K562 (cell line): ENCODE results near the gene WDR1. TPM values are rescaled to one million over a fixed set of nuclear protein-coding genes. Genes with fewer than 3 reads are reported as not detected.

Source experiments
- ATAC-seq: fragments of 200-7000 bp; cut with Tn5 transposase; 3 replicates; pipeline ENCODE4 v1.9.1; 2020; ENCODE audit warnings: moderate library complexity
- BruUV-seq: library from RNA; stranded (reverse); fragments of 400-500 nt; replicated peaks from 2 replicates; lab custom pipeline; 2021; lab: Mats Ljungman, UMichigan
- CTCF ChIA-PET: fragments of 300-600 bp; formaldehyde crosslinking; extraction: SDS; loops from one replicate; lab custom pipeline; 2021; ENCODE audit warnings: low intra/inter-chr PET ratio; lab: Yijun Ruan, JAX
- POLR2A ChIA-PET: fragments of 300-600, 350-650 bp; sonication (Branson Sonifier 250); formaldehyde crosslinking; extraction: SDS; loops from one replicate; lab custom pipeline; 2021; ENCODE audit warnings: antibody characterized with exemption, inconsistent platforms; lab: Yijun Ruan, JAX
- DNase-seq, 4 experiments: peaks; one replicate each; pipeline versions ENCODE4 v3.0.0 to v3.0.0-alpha.2; 2011 to 2018; ENCODE audit warnings: low spot score in 3 of 4, mixed read lengths in 3 of 4; ENCODE audit errors: extremely low read depth in 1 of 4
- FAIRE-seq: peaks from 2 replicates; lab custom pipeline; 2011; peaks lifted over from hg19 to GRCh38; lab: Jason Lieb, UNC
- H2AFZ ChIP-seq: 2 replicates; pipeline ENCODE4 v1.6.0; 2011; ENCODE audit warnings: low read depth, low read length, control low read depth, inconsistent platforms
- H3K27ac ChIP-seq: fragments of 200-600 bp; 3 replicates; pipeline ENCODE4 v1.8.0; 2011; ENCODE audit warnings: low read depth, mild to moderate bottlenecking, control low read depth, inconsistent platforms, low read length, moderate library complexity, mixed read lengths; ENCODE audit errors: extremely low read depth
- H3K27me3 ChIP-seq, 2 experiments: fragments of 300-600 bp in 1 of 2; 2 replicates in 1 of 2; 3 replicates in 1 of 2; pipeline versions ENCODE4 v1.6.0 to v1.8.0; 2011; ENCODE audit warnings: inconsistent platforms in 2 of 2, low read length in 2 of 2, mild to moderate bottlenecking in 1 of 2, mixed read lengths in 1 of 2, moderate library complexity in 1 of 2; ENCODE audit not compliant: control insufficient read depth in 2 of 2, insufficient read depth in 2 of 2
- H3K36me3 ChIP-seq: fragments of 300-600 bp; 3 replicates; pipeline ENCODE4 v1.8.0; 2011; ENCODE audit warnings: mild to moderate bottlenecking, low read length, inconsistent platforms; ENCODE audit not compliant: control insufficient read depth, insufficient read depth
- H3K4me1 ChIP-seq, 2 experiments: fragments of 200-600 bp in 1 of 2; replicated peaks in 1 of 2; 2 replicates in 1 of 2; 3 replicates in 1 of 2; pipeline versions ENCODE4 v1.5.1 to v1.8.0; 2011; ENCODE audit warnings: inconsistent platforms in 2 of 2, low read length in 2 of 2, mild to moderate bottlenecking in 1 of 2, mixed read lengths in 1 of 2, moderate library complexity in 1 of 2; ENCODE audit not compliant: control insufficient read depth in 2 of 2, insufficient read depth in 2 of 2
- H3K4me2 ChIP-seq: 2 replicates; pipeline ENCODE4 v1.6.1; 2011; ENCODE audit warnings: low read length, control low read depth, inconsistent platforms, mixed read lengths; ENCODE audit not compliant: insufficient read depth
- H3K4me3 ChIP-seq: fragments of 200-600 bp; sonication (generic), shearing (Covaris generic); 2 replicates; pipeline ENCODE4 v1.5.1; 2016; ENCODE audit warnings: control low read depth, inconsistent platforms
- H3K79me2 ChIP-seq: fragments of 200-600 bp; 3 replicates; pipeline ENCODE4 v1.8.0; 2011; ENCODE audit warnings: low read length, inconsistent platforms; ENCODE audit not compliant: control insufficient read depth, insufficient read depth
- H3K9ac ChIP-seq, 2 experiments: 2 replicates each; pipeline versions ENCODE4 v1.6.0 to v1.6.1; 2011; ENCODE audit warnings: low read depth in 2 of 2, low read length in 2 of 2, control low read depth in 1 of 2, inconsistent platforms in 1 of 2, mild to moderate bottlenecking in 1 of 2, mixed read lengths in 1 of 2; ENCODE audit not compliant: insufficient read depth in 1 of 2
- H3K9me1 ChIP-seq: one replicate; pipeline ENCODE4 v1.6.0; 2011; ENCODE audit warnings: inconsistent platforms, mild to moderate bottlenecking, low read length, moderate library complexity; ENCODE audit not compliant: control insufficient read depth, insufficient read depth
- H3K9me3 ChIP-seq: replicated peaks from 2 replicates; pipeline ENCODE4 v1.5.1; 2011; ENCODE audit warnings: low read depth, low read length, inconsistent platforms; ENCODE audit not compliant: control insufficient read depth, insufficient read depth
- H4K20me1 ChIP-seq: replicated peaks from 2 replicates; pipeline ENCODE4 v1.6.1; 2011; ENCODE audit warnings: low read length, inconsistent platforms, mixed read lengths; ENCODE audit not compliant: control insufficient read depth, insufficient read depth
- ATF7 ChIP-seq: fragments of 450-650 bp; IDR thresholded peaks from 2 replicates; pipeline ENCODE4 v1.7.1; 2014; ENCODE audit warnings: mild to moderate bottlenecking, moderate library complexity
- PML ChIP-seq: IDR thresholded peaks from 2 replicates; pipeline ENCODE4 v1.6.1; 2012; ENCODE audit warnings: low read length, inconsistent platforms
- RFX7 ChIP-seq: fragments of 250-450 bp; sonication (Bioruptor Pico); IDR thresholded peaks from 2 replicates; pipeline ENCODE4 v1.5.1; 2021; ENCODE audit warnings: mild to moderate bottlenecking
- ZBTB8A ChIP-seq: fragments of 450-650 bp; IDR thresholded peaks from 2 replicates; pipeline ENCODE4 v1.6.1; 2018; ENCODE audit warnings: mild to moderate bottlenecking, moderate library complexity; ENCODE audit not compliant: partially characterized antibody
- WGBS: fragments of 100-300 bp; shearing (Covaris generic); methylation state at CpG from one replicate; pipeline ENCODE4 v1.1.6; 2016; ENCODE audit warnings: low coverage, mixed read lengths; ENCODE audit not compliant: insufficient coverage; ENCODE audit errors: missing lambda C conversion rate; 5-methylcytosine and 5-hydroxymethylcytosine counted together
- in situ Hi-C: fragments of 300-500 bp; cut with MboI; formaldehyde crosslinking; loops from 4 replicates; pipeline ENCODE4 v1.15.0; 2018; ENCODE audit warnings: inconsistent platforms, mixed read lengths
- intact Hi-C: fragments of 100-400 bp; cut with micrococcal nuclease; formaldehyde crosslinking; loops from 2 replicates; pipeline ENCODE4 v1.14.2; 2022
- polyA plus RNA-seq, 8 experiments: library from polyadenylated mRNA; depleted of rRNA in 4 of 8; stranded (reverse) in 5 of 8; unstranded in 3 of 8; fragments of >200 nt; fragmentation: Nextera tagmentation in 2 of 8; fragmentation: Illumina TruSeq in 1 of 8; extraction: Ambion mirVana in 2 of 8; extraction: Trizol in 1 of 8; gene quantifications; 2 replicates each; pipeline versions ENCODE4 v1.2.1 to v1.2.3, GENCODE V29; 2011 to 2014; ENCODE audit warnings: inconsistent platforms in 1 of 8, missing spikeins in 1 of 8
- total RNA-seq, 7 experiments: library from RNA; depleted of rRNA in 6 of 7; stranded (reverse); fragments of >200 nt in 6 of 7; fragmentation: Illumina TruSeq in 2 of 7; extraction: Trizol in 2 of 7; gene quantifications; 2 replicates each; pipeline versions ENCODE4 v1.2.1 to v1.2.3, GENCODE V29; 2011 to 2021; ENCODE audit warnings: low replicate concordance in 1 of 7
- TF ChIP-seq, protein P1 (sequence below): fragments of 250-450 bp; sonication (Bioruptor Pico); IDR thresholded peaks from 2 replicates; pipeline ENCODE4 v1.8.0; 2021; ENCODE audit warnings: mild to moderate bottlenecking, moderate library complexity
- TF ChIP-seq, protein P2 (sequence below): fragments of 250-450 bp; sonication (Bioruptor Pico); IDR thresholded peaks from 2 replicates; pipeline ENCODE4 v1.5.0; 2020; ENCODE audit warnings: mild to moderate bottlenecking
- TF ChIP-seq, protein P3 (sequence below): fragments of 250-450 bp; sonication (Bioruptor Pico); IDR thresholded peaks from 2 replicates; pipeline ENCODE4 v1.5.1; 2021; ENCODE audit warnings: mild to moderate bottlenecking

The WDR1 gene
- total and polyA plus RNA-seq, 9 of the 15 experiments (the other 6 are each of a cell fraction or from before 2014, with no cell fraction given), result 16.1 to 213 (median 125) TPM

DNA sequence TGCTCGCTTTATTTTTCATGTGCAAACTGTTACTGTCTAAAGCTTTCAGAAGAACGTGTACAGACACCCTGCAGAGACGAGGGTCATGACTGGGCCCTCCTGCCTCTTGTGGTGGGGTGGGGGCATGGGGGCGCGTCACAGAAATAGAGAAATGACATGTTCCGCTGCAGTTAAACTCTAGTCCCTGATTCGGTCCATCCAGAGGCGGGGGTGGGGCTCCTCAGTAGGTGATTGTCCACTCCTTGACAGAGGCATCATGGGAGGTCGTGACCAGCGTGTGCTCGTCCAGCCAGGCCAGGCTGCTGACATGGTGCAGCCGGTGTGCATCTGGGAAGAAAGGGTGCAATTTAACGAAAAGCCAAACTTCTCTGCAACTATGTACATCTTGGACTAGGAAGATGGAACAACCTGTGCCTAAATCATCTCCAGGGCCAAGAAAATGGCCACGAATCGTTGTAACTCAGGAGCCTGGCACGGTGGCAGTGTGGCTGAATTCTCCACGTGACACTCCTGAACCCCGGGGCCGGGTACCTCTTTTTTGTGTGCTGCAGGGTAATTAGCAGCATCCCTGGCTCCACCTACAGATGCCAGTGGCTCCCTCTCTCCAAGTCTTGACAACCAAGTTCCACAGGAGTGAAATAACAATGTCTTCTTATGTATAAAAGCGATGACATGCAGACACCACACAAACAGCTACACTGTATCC lies 41.3 kb downstream of the WDR1 start:
- DNase-seq (peak in 1 of 4 experiments; percentile 19), ATAC-seq (peak; percentile 4; the same call in 1 of the 3 replicates)
- H3K4me1 ChIP-seq, result peaks cover 0 to 7% of the 10 kb centered on the region in 2 experiments; a peak in 2 of 5 replicates
- H3K36me3 ChIP-seq, result peaks cover 70% of the 10 kb centered on the region; the same call in 2 of the 3 replicates
- H4K20me1 ChIP-seq, result no peaks in the 10 kb centered on the region; the same call in none of the 2 replicates
- no TSS peak for BruUV-seq
- intact Hi-C loops, result no loop called here
- no peaks in the 10 kb centered on the region for H3K9me1 ChIP-seq
- H3K27me3 ChIP-seq, result no peaks in the 10 kb centered on the region; a peak in 1 of 5 replicates
- CTCF ChIA-PET, result no interaction called here
- TF ChIP-seq, protein P1, sequence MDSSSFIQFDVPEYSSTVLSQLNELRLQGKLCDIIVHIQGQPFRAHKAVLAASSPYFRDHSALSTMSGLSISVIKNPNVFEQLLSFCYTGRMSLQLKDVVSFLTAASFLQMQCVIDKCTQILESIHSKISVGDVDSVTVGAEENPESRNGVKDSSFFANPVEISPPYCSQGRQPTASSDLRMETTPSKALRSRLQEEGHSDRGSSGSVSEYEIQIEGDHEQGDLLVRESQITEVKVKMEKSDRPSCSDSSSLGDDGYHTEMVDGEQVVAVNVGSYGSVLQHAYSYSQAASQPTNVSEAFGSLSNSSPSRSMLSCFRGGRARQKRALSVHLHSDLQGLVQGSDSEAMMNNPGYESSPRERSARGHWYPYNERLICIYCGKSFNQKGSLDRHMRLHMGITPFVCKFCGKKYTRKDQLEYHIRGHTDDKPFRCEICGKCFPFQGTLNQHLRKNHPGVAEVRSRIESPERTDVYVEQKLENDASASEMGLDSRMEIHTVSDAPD (CRISPR knock-in tag), result no peak
- TF ChIP-seq, protein P2, sequence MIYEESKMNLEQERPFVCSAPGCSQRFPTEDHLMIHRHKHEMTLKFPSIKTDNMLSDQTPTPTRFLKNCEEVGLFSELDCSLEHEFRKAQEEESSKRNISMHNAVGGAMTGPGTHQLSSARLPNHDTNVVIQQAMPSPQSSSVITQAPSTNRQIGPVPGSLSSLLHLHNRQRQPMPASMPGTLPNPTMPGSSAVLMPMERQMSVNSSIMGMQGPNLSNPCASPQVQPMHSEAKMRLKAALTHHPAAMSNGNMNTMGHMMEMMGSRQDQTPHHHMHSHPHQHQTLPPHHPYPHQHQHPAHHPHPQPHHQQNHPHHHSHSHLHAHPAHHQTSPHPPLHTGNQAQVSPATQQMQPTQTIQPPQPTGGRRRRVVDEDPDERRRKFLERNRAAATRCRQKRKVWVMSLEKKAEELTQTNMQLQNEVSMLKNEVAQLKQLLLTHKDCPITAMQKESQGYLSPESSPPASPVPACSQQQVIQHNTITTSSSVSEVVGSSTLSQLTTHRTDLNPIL (CRISPR knock-in tag), result no peak
- TF ChIP-seq, protein P3, sequence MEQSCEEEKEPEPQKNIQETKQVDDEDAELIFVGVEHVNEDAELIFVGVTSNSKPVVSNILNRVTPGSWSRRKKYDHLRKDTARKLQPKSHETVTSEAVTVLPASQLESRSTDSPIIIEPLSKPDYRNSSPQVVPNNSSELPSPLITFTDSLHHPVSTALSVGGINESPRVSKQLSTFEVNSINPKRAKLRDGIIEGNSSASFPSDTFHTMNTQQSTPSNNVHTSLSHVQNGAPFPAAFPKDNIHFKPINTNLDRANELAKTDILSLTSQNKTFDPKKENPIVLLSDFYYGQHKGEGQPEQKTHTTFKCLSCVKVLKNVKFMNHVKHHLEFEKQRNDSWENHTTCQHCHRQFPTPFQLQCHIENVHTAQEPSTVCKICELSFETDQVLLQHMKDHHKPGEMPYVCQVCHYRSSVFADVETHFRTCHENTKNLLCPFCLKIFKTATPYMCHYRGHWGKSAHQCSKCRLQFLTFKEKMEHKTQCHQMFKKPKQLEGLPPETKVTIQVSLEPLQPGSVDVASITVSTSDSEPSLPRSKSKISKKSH (CRISPR knock-in tag), result no peak
- no peak for TF ChIP-seq RFX7
- TF ChIP-seq ZBTB8A, result no peak
- no peak for TF ChIP-seq ATF7
- TF ChIP-seq PML, result 0 out of 2 replicates have a peak, but pooled peaks have one; percentile 6
- TF ChIP-seq, all 486 proteins: peak for 1
- POLR2A ChIA-PET, result interaction anchor here (1.1 kb wide), 1 partner anchor 16 kb away, joined by 3 read pairs; no protein-coding TSS in a partner anchor
- no peak for FAIRE-seq
- Histone ChIP-seq H3K4me3 (no peak overlapping the region), H3K79me2 (no peaks in the 10 kb centered on the region), H3K4me2 (no peak overlapping the region), H3K27ac (no peak overlapping the region), H2AFZ (no peak overlapping the region), H3K9me3 (no peaks in the 10 kb centered on the region), H3K9ac (no peak overlapping the region)
- in situ Hi-C loops, result no loop called here
- 81% methylated on average over 20 of the region's 20 CpGs for WGBS
